ENCODE results near the gene TRRAP.

DNA sequence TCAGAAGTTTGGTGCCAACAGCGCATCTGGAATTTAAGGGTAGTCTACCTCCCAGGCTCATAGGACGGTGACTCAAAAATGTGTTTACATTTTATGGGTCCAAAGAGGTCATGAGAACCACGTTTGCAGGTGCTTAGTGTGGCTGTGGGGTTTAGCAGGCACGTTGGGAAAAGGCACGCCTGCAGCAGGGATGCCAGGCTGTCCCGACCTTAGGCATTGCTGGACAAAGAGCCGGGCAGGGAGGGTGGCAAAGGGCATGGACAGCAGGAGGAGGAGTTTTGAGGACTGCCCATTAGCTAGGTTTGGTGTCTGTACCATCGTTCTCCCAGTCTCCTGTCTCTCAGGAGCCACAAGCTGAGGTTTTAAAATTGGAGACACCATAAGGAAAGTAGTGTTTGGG, 104.4 kb downstream of the TRRAP start:
- TF ChIP-seq, protein P1, sequence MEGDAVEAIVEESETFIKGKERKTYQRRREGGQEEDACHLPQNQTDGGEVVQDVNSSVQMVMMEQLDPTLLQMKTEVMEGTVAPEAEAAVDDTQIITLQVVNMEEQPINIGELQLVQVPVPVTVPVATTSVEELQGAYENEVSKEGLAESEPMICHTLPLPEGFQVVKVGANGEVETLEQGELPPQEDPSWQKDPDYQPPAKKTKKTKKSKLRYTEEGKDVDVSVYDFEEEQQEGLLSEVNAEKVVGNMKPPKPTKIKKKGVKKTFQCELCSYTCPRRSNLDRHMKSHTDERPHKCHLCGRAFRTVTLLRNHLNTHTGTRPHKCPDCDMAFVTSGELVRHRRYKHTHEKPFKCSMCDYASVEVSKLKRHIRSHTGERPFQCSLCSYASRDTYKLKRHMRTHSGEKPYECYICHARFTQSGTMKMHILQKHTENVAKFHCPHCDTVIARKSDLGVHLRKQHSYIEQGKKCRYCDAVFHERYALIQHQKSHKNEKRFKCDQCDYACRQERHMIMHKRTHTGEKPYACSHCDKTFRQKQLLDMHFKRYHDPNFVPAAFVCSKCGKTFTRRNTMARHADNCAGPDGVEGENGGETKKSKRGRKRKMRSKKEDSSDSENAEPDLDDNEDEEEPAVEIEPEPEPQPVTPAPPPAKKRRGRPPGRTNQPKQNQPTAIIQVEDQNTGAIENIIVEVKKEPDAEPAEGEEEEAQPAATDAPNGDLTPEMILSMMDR (IDR thresholded peaks at IDR 0.05), result no peak
- TF ChIP-seq POLR2AphosphoS5 (IDR thresholded peaks at IDR 0.05), result no peak
